Measurements from ENCODE around the gene BATF.

The BATF gene

GRCh38 chr14:75518625-75519024 is 3.6 kb upstream of the BATF start:
- TF ChIP-seq CTCF (IDR thresholded peaks at IDR 0.05), result no peak
- no peak overlapping the region for H3K9ac ChIP-seq
- H3K27ac ChIP-seq, result no peak overlapping the region
- H3K27me3 ChIP-seq (ENCODE audit: control insufficient read depth, insufficient read depth, low read length), result no peaks in the 10 kb centered on the region
- no peaks in the 10 kb centered on the region for H3K36me3 ChIP-seq (ENCODE audit: control insufficient read depth, insufficient read depth, low read length)
- H3K79me2 ChIP-seq, result no peaks in the 10 kb centered on the region
- H3K4me1 ChIP-seq, result peaks cover 37% of the 10 kb centered on the region
- no peak overlapping the region for H3K4me2 ChIP-seq (ENCODE audit: low read length)
- H3K9me3 ChIP-seq (ENCODE audit: control insufficient read depth, low read length), result no peaks in the 10 kb centered on the region
- no peak overlapping the region for H2AFZ ChIP-seq
- H3K4me3 ChIP-seq (ENCODE audit: low read depth, low read length), result no peak overlapping the region

- no peak overlapping the region for H3K4me2 ChIP-seq (ENCODE audit: low read length)
- peak overlapping the region; percentile 95 for H3K27ac ChIP-seq
- no peak for TF ChIP-seq CTCF (IDR thresholded peaks at IDR 0.05)
- H3K4me1 ChIP-seq, result peaks cover 44% of the 10 kb centered on the region
- H3K36me3 ChIP-seq (ENCODE audit: control insufficient read depth, insufficient read depth, low read length), result no peaks in the 10 kb centered on the region
- no peak overlapping the region for H3K4me3 ChIP-seq (ENCODE audit: low read depth, low read length)
- peaks cover 6% of the 10 kb centered on the region for H3K79me2 ChIP-seq
- no peaks in the 10 kb centered on the region for H3K27me3 ChIP-seq (ENCODE audit: control insufficient read depth, insufficient read depth, low read length)
- H2AFZ ChIP-seq, result no peak overlapping the region
- H3K9ac ChIP-seq, result no peak overlapping the region
- no peaks in the 10 kb centered on the region for H3K9me3 ChIP-seq (ENCODE audit: control insufficient read depth, low read length)
These were observed 2.9 kb upstream of the BATF start for GRCh38 chr14:75519394-75519793.

- peak overlapping the region; percentile 95 for H3K27ac ChIP-seq
- no peaks in the 10 kb centered on the region for H3K27me3 ChIP-seq (ENCODE audit: control insufficient read depth, insufficient read depth, low read length)
- no peak overlapping the region for H3K4me3 ChIP-seq (ENCODE audit: low read depth, low read length)
- peak overlapping the region; percentile 92 for H2AFZ ChIP-seq
- no peaks in the 10 kb centered on the region for H3K9me3 ChIP-seq (ENCODE audit: control insufficient read depth, low read length)
- no peak overlapping the region for H3K9ac ChIP-seq
- no peaks in the 10 kb centered on the region for H3K36me3 ChIP-seq (ENCODE audit: control insufficient read depth, insufficient read depth, low read length)
- no peak for TF ChIP-seq CTCF (IDR thresholded peaks at IDR 0.05)
- peak overlapping the region; percentile 47 for H3K4me2 ChIP-seq (ENCODE audit: low read length)
- H3K79me2 ChIP-seq, result peaks cover 10% of the 10 kb centered on the region
- peaks cover 47% of the 10 kb centered on the region for H3K4me1 ChIP-seq
These were observed 2.2 kb upstream of the BATF start for GRCh38 chr14:75519826-75520728.

- Histone ChIP-seq H3K9ac (no peak overlapping the region), H3K36me3 (ENCODE audit: control insufficient read depth, insufficient read depth, low read length) (no peaks in the 10 kb centered on the region), H2AFZ (peak overlapping the region; percentile 92), H3K4me1 (peaks cover 48% of the 10 kb centered on the region), H3K4me2 (ENCODE audit: low read length) (peak overlapping the region; percentile 47), H3K79me2 (peaks cover 18% of the 10 kb centered on the region), H3K4me3 (ENCODE audit: low read depth, low read length) (no peak overlapping the region), H3K9me3 (ENCODE audit: control insufficient read depth, low read length) (no peaks in the 10 kb centered on the region), H3K27me3 (ENCODE audit: control insufficient read depth, insufficient read depth, low read length) (no peaks in the 10 kb centered on the region), H3K27ac (peak overlapping the region; percentile 95)
- no peak for TF ChIP-seq CTCF (IDR thresholded peaks at IDR 0.05)
These were observed 1.4 kb upstream of the BATF start for GRCh38 chr14:75520852-75521251.

Data from parathyroid adenoma (tissue), 2 donors.